Stomach (tissue), 9 donors: Measurements from ENCODE around the gene SPAG16. TPM values are rescaled to one million over a fixed set of nuclear protein-coding genes. Genes with fewer than 3 reads are reported as not detected.

Source experiments
- DNase-seq, 2 donors: peaks; one replicate each; pipeline versions ENCODE4 v3.0.0 to v3.0.0-alpha.2; 2013 to 2019
- H3K27ac ChIP-seq, 5 donors: fragments of 200-600 bp in 4 of 5; sonication (generic) in 4 of 5; one replicate each; pipeline ENCODE4 v1.5.1; 2013 to 2019; ENCODE audit warnings: mild to moderate bottlenecking in 1 of 5, moderate library complexity in 1 of 5
- H3K27me3 ChIP-seq, 3 donors: fragments of 200-600 bp; sonication (generic); one replicate each; pipeline ENCODE4 v1.5.1; 2017 to 2019; ENCODE audit warnings: mixed run types in 1 of 3
- H3K36me3 ChIP-seq, 4 donors: fragments of 200-600 bp; sonication (generic); 1 replicate in 3 of 4; 2 replicates in 1 of 4; pipeline ENCODE4 v1.5.1; 2016 to 2019
- H3K4me1 ChIP-seq, 4 donors: fragments of 200-600 bp; sonication (generic); one replicate each; pipeline ENCODE4 v1.5.1; 2016 to 2019
- H3K4me3 ChIP-seq, 4 donors: fragments of 200-600 bp; sonication (generic) in 3 of 4; one replicate each; pipeline ENCODE4 v1.5.1; 2016 to 2019; ENCODE audit warnings: mild to moderate bottlenecking in 1 of 4
- H3K9me3 ChIP-seq, 4 donors: fragments of 200-600 bp; sonication (generic); one replicate each; pipeline ENCODE4 v1.5.1; 2016 to 2019
- EP300 ChIP-seq: sonication (generic); formaldehyde crosslinking; IDR thresholded peaks from one replicate; pipeline ENCODE4 v1.6.1; 2017; ENCODE audit warnings: antibody characterized with exemption
- POLR2A ChIP-seq, 4 donors: fragments of 450-650 bp; IDR thresholded peaks; one replicate each; pipeline ENCODE4 v1.6.1; 2016; ENCODE audit warnings: antibody characterized with exemption in 4 of 4, control low read depth in 2 of 4, mild to moderate bottlenecking in 1 of 4, moderate library complexity in 1 of 4
- POLR2AphosphoS5 ChIP-seq, 3 donors: sonication (generic); formaldehyde crosslinking; IDR thresholded peaks; one replicate each; pipeline ENCODE4 v1.6.1; 2016; ENCODE audit warnings: antibody characterized with exemption in 3 of 3
- WGBS, 5 donors: extraction: QIAGEN DNeasy Blood & Tissue Kit in 3 of 5; methylation state at CpG; one replicate each; pipeline versions ENCODE4 v1.1.5 to v1.1.7; 2013 to 2018; 5-methylcytosine and 5-hydroxymethylcytosine counted together
- intact Hi-C: fragments of 100-400 bp; cut with DNase I; formaldehyde crosslinking; loops from one replicate; pipeline ENCODE4 v1.15.1; 2023; ENCODE audit warnings: low total_unique reads
- polyA plus RNA-seq, 3 donors: library from polyadenylated mRNA; stranded (reverse); fragments of 200-250 nt; gene quantifications; one replicate each; pipeline ENCODE4 v1.2.3, GENCODE V29; 2013
- total RNA-seq, 5 donors: library from RNA; depleted of rRNA; stranded (reverse); fragments of >200 nt; gene quantifications; one replicate each; pipeline versions ENCODE4 v1.1.0 to v1.2.3, GENCODE V29; 2014 to 2016
- TF ChIP-seq, protein P1 (sequence below), 7 experiments: fragments of 450-650 bp in 4 of 7; fragments of 200-600 bp in 3 of 7; sonication (generic) in 3 of 7; IDR thresholded peaks; one replicate each; pipeline ENCODE4 v1.5.1; 2016 to 2019; ENCODE audit warnings: antibody characterized with exemption in 7 of 7, control low read depth in 2 of 7, mild to moderate bottlenecking in 1 of 7
- donor health status: healthy with polysubstance abuse.
- donor health status: Bipolar disorder and iron deficiency.
- donor health status: healthy.

Gene SPAG16
- total and polyA plus RNA-seq, 8 donors: 16.0 to 137 (median 34.4) TPM

DNA sequence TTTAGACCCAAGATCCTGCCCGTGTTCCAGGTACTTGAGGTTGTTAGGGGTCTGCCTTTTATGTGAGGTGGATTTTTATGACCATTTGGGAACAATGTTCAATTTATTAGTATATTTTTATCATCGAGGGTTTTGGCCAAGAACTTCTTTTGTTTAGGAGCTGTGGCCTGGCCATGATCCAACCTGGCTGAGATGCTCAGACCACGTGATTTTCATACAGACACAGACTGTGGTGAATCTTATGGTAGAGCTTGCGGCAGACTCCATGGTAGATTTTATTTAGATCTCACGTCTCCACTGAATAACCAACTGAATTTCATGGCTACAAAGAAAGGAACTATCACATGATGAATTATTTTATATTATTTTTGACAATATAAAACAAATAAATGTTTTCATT is 721.1 kb downstream of the SPAG16 start:
- TF ChIP-seq POLR2AphosphoS5 (IDR thresholded peaks at IDR 0.05) (no peak), POLR2A (IDR thresholded peaks at IDR 0.05) (no peak), EP300 (no peak)
- TF ChIP-seq, protein P1, sequence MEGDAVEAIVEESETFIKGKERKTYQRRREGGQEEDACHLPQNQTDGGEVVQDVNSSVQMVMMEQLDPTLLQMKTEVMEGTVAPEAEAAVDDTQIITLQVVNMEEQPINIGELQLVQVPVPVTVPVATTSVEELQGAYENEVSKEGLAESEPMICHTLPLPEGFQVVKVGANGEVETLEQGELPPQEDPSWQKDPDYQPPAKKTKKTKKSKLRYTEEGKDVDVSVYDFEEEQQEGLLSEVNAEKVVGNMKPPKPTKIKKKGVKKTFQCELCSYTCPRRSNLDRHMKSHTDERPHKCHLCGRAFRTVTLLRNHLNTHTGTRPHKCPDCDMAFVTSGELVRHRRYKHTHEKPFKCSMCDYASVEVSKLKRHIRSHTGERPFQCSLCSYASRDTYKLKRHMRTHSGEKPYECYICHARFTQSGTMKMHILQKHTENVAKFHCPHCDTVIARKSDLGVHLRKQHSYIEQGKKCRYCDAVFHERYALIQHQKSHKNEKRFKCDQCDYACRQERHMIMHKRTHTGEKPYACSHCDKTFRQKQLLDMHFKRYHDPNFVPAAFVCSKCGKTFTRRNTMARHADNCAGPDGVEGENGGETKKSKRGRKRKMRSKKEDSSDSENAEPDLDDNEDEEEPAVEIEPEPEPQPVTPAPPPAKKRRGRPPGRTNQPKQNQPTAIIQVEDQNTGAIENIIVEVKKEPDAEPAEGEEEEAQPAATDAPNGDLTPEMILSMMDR (IDR thresholded peaks at IDR 0.05): no peak
- intact Hi-C loops: no loop called here
- DNase-seq: no peak

DNA sequence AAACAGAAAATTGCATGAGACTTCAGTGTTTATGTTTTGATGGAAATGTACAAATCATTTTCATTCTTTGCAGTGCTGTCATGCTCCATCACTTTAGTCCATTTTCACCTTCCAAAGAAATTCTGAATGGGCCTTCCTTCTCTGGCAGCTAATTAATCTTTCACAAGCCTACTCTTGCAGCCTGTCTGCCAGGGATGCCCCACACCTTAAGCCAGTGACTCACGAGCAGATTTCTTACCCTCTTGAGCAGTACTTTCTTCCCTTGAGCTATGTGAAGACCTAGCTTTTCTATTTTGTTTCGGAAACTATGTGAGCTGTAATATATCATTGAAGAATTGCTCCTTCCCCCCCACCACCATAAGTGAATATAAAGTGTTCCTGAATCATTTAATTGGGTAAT is 722.3 kb downstream of the SPAG16 start:
- Histone ChIP-seq H3K27me3 (no peaks in the 10 kb centered on the region), H3K9me3 (peaks cover 0 to 12% (median 4%) of the 10 kb centered on the region in 4 donors), H3K4me1 (no peaks in the 10 kb centered on the region), H3K36me3 (no peaks in the 10 kb centered on the region), H3K4me3 (no peak overlapping the region), H3K27ac (no peak overlapping the region)
- intact Hi-C loops: no loop called here
- TF ChIP-seq POLR2AphosphoS5 (IDR thresholded peaks at IDR 0.05) (no peak), POLR2A (IDR thresholded peaks at IDR 0.05) (no peak), EP300 (no peak)
- TF ChIP-seq, protein P1 (IDR thresholded peaks at IDR 0.05): no peak
- 49 to 62% (median 51%) methylated on average over 2 of the region's 2 CpGs for WGBS, 5 donors
- no peak for DNase-seq

More for the DNA sequence above, 721.1 kb downstream of the SPAG16 start:
- Histone ChIP-seq H3K4me1 (no peaks in the 10 kb centered on the region), H3K9me3 (peaks cover 0 to 12% (median 4%) of the 10 kb centered on the region in 4 donors), H3K4me3 (no peak overlapping the region), H3K27me3 (no peaks in the 10 kb centered on the region), H3K27ac (no peak overlapping the region), H3K36me3 (no peaks in the 10 kb centered on the region)
- WGBS, 5 donors: 55 to 67% (median 60%) methylated on average over 5 of the region's 5 CpGs

DNA sequence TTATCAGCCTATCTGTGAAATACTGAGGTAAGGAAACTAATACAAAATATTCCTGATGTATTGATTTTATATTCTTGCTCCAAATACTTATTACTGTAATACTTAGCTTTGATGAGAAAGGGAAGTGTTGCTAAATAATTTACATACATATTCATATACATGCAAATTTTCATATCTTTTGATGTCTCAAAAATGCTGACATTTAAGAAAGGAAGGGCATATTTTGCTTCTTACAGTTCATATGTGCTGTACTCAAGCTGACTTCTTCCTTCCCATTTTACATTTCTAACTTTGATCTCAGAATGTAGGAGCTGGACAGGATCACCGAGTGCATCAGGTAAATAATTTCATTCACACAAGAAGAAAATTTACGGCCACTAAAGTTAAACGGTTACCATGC is 727.4 kb downstream of the SPAG16 start:
- no peaks in the 10 kb centered on the region for H3K4me1 ChIP-seq
- intact Hi-C loops: no loop called here
- H3K4me3 ChIP-seq: no peak overlapping the region
- H3K27ac ChIP-seq: no peak overlapping the region
- WGBS, 5 donors: 84 to 87% (median 84%) methylated on average over 3 of the region's 3 CpGs
- DNase-seq: no peak
- no peaks in the 10 kb centered on the region for H3K36me3 ChIP-seq
- H3K27me3 ChIP-seq: no peaks in the 10 kb centered on the region
- H3K9me3 ChIP-seq: peaks cover 0 to 8% (median 4%) of the 10 kb centered on the region in 4 donors
- TF ChIP-seq POLR2AphosphoS5 (IDR thresholded peaks at IDR 0.05) (no peak), EP300 (no peak), POLR2A (IDR thresholded peaks at IDR 0.05) (no peak)
- TF ChIP-seq, protein P1 (IDR thresholded peaks at IDR 0.05): no peak

DNA sequence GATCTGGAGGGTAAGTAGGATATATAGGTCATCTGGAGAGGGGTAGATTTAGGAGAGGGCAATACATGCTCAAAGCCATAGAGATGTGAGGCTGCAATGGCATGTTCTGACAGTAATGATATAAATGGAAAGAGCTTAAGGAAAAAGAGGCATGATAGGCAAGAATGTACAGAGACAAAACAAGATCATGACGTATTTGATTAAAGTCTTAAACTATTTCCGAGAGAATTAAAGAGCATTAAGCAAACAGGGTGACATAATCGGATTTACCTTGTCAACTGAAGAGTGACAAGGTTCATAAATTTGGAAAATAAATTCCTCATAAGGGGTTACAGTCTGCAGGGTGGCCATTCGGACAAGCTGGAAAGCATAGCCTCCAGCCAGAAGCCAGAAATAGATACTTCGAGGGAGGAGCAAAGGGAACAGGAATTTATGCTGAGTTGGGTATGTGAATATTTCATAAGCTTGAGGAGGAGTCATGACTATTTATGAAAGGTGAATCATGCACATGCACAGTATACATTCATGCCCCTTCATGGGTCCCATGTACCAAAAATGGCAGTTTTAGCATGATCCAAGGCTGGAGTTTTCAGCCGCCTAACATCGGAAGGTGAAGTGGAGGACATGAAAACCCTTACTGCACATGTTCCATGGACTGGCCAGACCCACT is 730.4 kb downstream of the SPAG16 start:
- Histone ChIP-seq H3K4me1 (no peaks in the 10 kb centered on the region), H3K27ac (no peak overlapping the region), H3K4me3 (no peak overlapping the region), H3K27me3 (no peaks in the 10 kb centered on the region), H3K36me3 (no peaks in the 10 kb centered on the region), H3K9me3 (no peaks in the 10 kb centered on the region)
- intact Hi-C loops: no loop called here
- TF ChIP-seq, protein P1 (IDR thresholded peaks at IDR 0.05): no peak
- TF ChIP-seq EP300 (no peak), POLR2A (IDR thresholded peaks at IDR 0.05) (no peak), POLR2AphosphoS5 (IDR thresholded peaks at IDR 0.05) (no peak)
- DNase-seq: no peak
- 85 to 92% (median 86%) methylated on average over 7 of the region's 7 CpGs for WGBS, 5 donors
